ENCODE results near the gene PHF13. TPM values are rescaled to one million over a fixed set of nuclear protein-coding genes. Genes with fewer than 3 reads are reported as not detected.

Gene PHF13
- polyA plus RNA-seq, 2 of the 4 experiments (the other 2 are of a cell fraction) = 4.3 to 10.4 TPM

GRCh38 chr1:6666696-6667095, 53.2 kb downstream of the PHF13 start:
- no peak for ATAC-seq
- Histone ChIP-seq H3K9me3 (no peaks in the 10 kb centered on the region), H3K4me2 (no peak overlapping the region), H3K4me3 (no peak overlapping the region), H3K27ac (no peak overlapping the region), H3K4me1 (no peaks in the 10 kb centered on the region)
- no peak for TF ChIP-seq E2F6 (IDR thresholded peaks at IDR 0.05; ENCODE audit: borderline replicate concordance, low read depth)
- no peak for TF ChIP-seq REST (IDR thresholded peaks at IDR 0.05)
- TF ChIP-seq ELK1 (IDR thresholded peaks at IDR 0.05; ENCODE audit: low read depth, low read length) = no peak
- no peak for TF ChIP-seq ZFP36 (IDR thresholded peaks at IDR 0.05; ENCODE audit: borderline replicate concordance, partially characterized antibody)
- no peak for TF ChIP-seq JUNB (IDR thresholded peaks at IDR 0.05)
- TF ChIP-seq EHF (CRISPR knock-in tag; IDR thresholded peaks at IDR 0.05) = no peak
- TF ChIP-seq USF2 (IDR thresholded peaks at IDR 0.05) = no peak
- no peak for TF ChIP-seq BCL3 (IDR thresholded peaks at IDR 0.05)
- TF ChIP-seq POLR2AphosphoS2 (conservative IDR thresholded peaks at IDR 0.05; ENCODE audit: low read length) = no peak
- TF ChIP-seq HOXB5 (CRISPR knock-in tag; IDR thresholded peaks at IDR 0.05) = no peak
- no peak for TF ChIP-seq JUN (IDR thresholded peaks at IDR 0.05)
- TF ChIP-seq RCOR1 (IDR thresholded peaks at IDR 0.05; ENCODE audit: low read depth, low read length) = no peak
- no peak for TF ChIP-seq CBX8 (IDR thresholded peaks at IDR 0.05)
- ChIA-PET CTCF (interaction anchor here (0.5 kb wide), 1 partner anchor 152 kb away, joined by 3 read pairs; no protein-coding TSS in a partner anchor), POLR2A (no interaction called here)
- DNase-seq (ENCODE audit: low read depth in 1 of 2, low spot score in 1 of 2) = no peak
- WGBS (ENCODE audit: missing lambda C conversion rate) = 95% methylated on average over 5 of the region's 5 CpGs
- FAIRE-seq = no peak

- Histone ChIP-seq H3K4me3 (no peak overlapping the region), H3K4me1 (no peaks in the 10 kb centered on the region), H3K9me3 (no peaks in the 10 kb centered on the region), H3K27ac (no peak overlapping the region), H3K4me2 (no peak overlapping the region)
- TF ChIP-seq MAX (IDR thresholded peaks at IDR 0.05) = no peak
- TF ChIP-seq CHD4 (IDR thresholded peaks at IDR 0.05; ENCODE audit: borderline replicate concordance) = no peak
- no peak for TF ChIP-seq NR3C1 (IDR thresholded peaks at IDR 0.05)
- TF ChIP-seq HES2 (IDR thresholded peaks at IDR 0.05) = no peak
- no peak for TF ChIP-seq ZNF302 (CRISPR knock-in tag; IDR thresholded peaks at IDR 0.05)
- TF ChIP-seq NPAS2 (CRISPR knock-in tag; IDR thresholded peaks at IDR 0.05; ENCODE audit: borderline replicate concordance) = no peak
- TF ChIP-seq CEBPB (IDR thresholded peaks at IDR 0.05) = no peak
- no peak for TF ChIP-seq FOXS1 (CRISPR knock-in tag; IDR thresholded peaks at IDR 0.05)
- no peak for TF ChIP-seq RNF2 (IDR thresholded peaks at IDR 0.05; ENCODE audit: borderline replicate concordance, low read depth)
- TF ChIP-seq EHMT2 (IDR thresholded peaks at IDR 0.05; ENCODE audit: low read depth) = no peak
- no peak for TF ChIP-seq GATA3 (IDR thresholded peaks at IDR 0.05; ENCODE audit: borderline replicate concordance)
- TF ChIP-seq HEYL (CRISPR knock-in tag; IDR thresholded peaks at IDR 0.05) = no peak
- DNase-seq (ENCODE audit: low read depth in 1 of 2, low spot score in 1 of 2) = no peak
- POLR2A ChIA-PET = no interaction called here
- no peak for ATAC-seq
- WGBS (ENCODE audit: missing lambda C conversion rate) = 100% methylated on average over 3 of the region's 6 CpGs
- CTCF ChIA-PET = interaction anchor here (0.5 to 1.0 kb wide), 2 partner anchors 16 to 152 kb away, joined by 3 read pairs; no protein-coding TSS in a partner anchor
- no peak for FAIRE-seq
Measured at GRCh38 chr1:6667139-6667538, 53.6 kb downstream of the PHF13 start.

Data from A549 (cell line).